Measurements from ENCODE around the gene KCNA2.

DNA sequence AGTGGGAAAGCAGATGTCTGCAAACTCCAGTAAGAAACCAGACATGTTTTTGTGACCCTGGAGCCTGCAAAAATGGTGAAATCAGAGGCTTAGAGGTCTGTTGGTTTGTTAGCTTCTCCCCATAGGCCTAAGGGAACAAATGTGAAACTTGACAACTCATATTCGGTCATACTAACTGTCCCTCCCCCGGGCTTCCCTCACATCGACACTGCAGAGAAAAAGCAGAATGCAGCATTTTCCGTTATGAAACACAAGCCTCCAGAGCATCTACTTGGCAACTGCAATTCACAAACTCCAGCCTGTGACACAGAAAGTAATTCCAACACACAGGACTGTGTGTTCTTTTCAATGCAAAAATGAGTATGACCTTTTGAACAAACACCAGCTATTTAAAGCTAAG, 3.7 kb downstream of the KCNA2 start:
- TF ChIP-seq, protein P1, sequence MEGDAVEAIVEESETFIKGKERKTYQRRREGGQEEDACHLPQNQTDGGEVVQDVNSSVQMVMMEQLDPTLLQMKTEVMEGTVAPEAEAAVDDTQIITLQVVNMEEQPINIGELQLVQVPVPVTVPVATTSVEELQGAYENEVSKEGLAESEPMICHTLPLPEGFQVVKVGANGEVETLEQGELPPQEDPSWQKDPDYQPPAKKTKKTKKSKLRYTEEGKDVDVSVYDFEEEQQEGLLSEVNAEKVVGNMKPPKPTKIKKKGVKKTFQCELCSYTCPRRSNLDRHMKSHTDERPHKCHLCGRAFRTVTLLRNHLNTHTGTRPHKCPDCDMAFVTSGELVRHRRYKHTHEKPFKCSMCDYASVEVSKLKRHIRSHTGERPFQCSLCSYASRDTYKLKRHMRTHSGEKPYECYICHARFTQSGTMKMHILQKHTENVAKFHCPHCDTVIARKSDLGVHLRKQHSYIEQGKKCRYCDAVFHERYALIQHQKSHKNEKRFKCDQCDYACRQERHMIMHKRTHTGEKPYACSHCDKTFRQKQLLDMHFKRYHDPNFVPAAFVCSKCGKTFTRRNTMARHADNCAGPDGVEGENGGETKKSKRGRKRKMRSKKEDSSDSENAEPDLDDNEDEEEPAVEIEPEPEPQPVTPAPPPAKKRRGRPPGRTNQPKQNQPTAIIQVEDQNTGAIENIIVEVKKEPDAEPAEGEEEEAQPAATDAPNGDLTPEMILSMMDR (tag by site-specific recombination; IDR thresholded peaks at IDR 0.05), result no peak
- TF ChIP-seq ZEB2 (tag by site-specific recombination; IDR thresholded peaks at IDR 0.05), result no peak
- TF ChIP-seq ZNF157 (tag by site-specific recombination; IDR thresholded peaks at IDR 0.05), result no peak
